ENCODE measurements around the gene NUP93. TPM values are rescaled to one million over a fixed set of nuclear protein-coding genes. Genes with fewer than 3 reads are reported as not detected.
A peak's percentile ranks its signal among the peaks of the same experiment; 100 is the strongest.

Gene NUP93
- total and polyA plus RNA-seq, 4 donors = 27.4 to 59.9 (median 51.2) TPM

DNA sequence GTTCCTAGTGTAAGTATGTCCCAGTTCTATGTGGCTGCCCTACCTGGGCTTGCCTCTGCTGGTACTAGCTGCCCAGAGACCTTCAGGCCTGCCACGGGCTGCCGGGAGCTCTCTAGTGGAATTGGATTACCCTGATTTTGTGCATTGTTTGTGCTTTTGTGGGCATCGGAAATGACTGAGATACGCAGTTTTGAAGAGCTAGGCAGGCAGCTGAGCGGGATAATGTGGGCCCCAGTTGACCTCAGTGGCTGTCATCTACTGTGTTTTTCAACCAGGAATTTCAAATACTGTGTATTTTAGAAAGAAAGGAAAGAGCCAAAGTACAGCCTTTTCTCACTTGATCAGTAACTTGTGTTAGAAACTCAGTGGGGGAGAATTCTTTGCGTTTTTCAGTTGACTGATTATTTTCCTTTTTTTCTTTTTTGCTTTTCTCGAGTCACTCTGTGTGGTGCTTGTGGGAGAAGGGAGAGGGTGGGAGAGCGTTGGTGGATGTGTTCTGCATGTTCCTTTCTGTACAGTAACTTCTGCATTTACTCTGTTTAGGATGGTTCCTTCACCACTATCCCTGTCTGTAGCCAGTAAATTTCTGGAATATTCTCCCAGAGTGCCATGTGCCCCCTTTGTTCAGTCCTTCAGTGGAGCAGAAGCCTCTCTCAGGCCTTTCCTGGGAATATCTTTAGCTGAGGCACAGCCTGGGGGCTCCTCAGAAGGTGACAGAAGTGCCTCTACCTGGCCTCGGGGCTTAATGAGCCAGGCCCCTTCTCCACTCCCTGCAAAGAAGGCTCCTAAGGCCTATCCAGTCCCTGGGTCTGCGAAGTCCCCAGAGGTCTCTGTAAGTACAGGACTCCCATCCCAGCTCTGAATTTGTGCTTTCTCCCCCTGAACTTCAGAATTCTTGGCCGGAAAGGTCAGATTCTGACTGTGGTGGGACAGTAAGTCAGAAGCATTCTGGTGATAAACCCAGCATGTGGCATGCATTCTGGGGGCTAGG is 120.1 kb downstream of the NUP93 start:
- ATAC-seq (ENCODE audit: insufficient read depth, low FRiP score) = no peak
- WGBS, 2 donors = 73 to 74% methylated on average over 11 of the region's 11 CpGs
- Histone ChIP-seq H3K4me1 (ENCODE audit: control insufficient read depth in 5 of 5, insufficient read depth in 5 of 5, low read length in 5 of 5) (peaks cover 0 to 40% (median 31%) of the 10 kb centered on the region in 5 donors), H3K36me3 (ENCODE audit: control insufficient read depth in 4 of 4, insufficient read depth in 4 of 4, low read length in 4 of 4) (peaks cover 0 to 4% (median 1%) of the 10 kb centered on the region in 4 donors), H3K4me3 (no peak overlapping the region), H3K27ac (ENCODE audit: low read depth in 1 of 2, low read length in 1 of 2) (peak overlapping the region in 1 of 2 donors; percentile 31), H3K9ac (ENCODE audit: insufficient read depth in 1 of 2, low read length in 2 of 2) (peak overlapping the region in 1 of 2 donors; percentile 42), H3K27me3 (ENCODE audit: control insufficient read depth in 3 of 3, insufficient read depth in 3 of 3, low read length in 2 of 3) (no peaks in the 10 kb centered on the region), H3K9me3 (ENCODE audit: control insufficient read depth in 4 of 4, insufficient read depth in 3 of 4, low read length in 3 of 4) (no peaks in the 10 kb centered on the region)
- peak; percentile 75 to 89 (median 85) for DNase-seq
- TF ChIP-seq, protein P1, sequence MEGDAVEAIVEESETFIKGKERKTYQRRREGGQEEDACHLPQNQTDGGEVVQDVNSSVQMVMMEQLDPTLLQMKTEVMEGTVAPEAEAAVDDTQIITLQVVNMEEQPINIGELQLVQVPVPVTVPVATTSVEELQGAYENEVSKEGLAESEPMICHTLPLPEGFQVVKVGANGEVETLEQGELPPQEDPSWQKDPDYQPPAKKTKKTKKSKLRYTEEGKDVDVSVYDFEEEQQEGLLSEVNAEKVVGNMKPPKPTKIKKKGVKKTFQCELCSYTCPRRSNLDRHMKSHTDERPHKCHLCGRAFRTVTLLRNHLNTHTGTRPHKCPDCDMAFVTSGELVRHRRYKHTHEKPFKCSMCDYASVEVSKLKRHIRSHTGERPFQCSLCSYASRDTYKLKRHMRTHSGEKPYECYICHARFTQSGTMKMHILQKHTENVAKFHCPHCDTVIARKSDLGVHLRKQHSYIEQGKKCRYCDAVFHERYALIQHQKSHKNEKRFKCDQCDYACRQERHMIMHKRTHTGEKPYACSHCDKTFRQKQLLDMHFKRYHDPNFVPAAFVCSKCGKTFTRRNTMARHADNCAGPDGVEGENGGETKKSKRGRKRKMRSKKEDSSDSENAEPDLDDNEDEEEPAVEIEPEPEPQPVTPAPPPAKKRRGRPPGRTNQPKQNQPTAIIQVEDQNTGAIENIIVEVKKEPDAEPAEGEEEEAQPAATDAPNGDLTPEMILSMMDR (IDR thresholded peaks at IDR 0.05; ENCODE audit: control extremely low read depth, extremely low read depth) = no peak

DNA sequence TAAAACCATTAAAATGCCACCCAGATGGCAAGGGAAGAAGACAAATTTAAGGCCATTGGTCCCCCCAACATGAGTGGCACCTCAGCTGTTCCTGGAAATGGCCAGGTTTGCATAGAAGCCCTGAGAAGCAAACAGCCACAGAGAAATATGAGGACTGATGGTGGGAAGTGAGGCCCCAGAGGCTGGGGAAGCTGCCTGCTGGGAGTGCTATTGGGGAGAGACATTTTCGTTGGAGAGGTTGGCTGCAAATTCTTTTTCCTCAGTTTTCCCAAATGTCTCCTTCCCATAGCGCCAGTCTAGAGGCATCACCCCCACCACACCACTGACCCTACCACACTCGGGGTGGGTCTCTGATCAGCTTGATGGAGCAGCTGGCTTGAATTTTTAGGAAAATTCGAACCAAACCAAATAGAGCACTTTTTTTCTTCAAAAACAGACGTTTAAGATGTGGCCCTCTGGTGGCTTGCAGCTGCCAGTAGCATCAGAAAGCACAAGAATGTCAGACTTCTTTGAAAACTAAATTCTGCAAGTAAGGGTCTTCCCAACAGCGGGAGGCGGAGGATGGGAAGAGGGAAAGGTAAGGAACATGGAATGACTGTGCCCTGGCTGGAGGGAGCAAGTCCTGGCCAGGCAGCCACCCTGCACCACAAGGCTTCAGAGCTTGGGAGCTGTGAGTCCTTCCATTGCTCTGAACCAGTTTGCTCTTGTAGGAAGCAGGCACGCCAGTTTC is 121.9 kb downstream of the NUP93 start:
- TF ChIP-seq, protein P1 (IDR thresholded peaks at IDR 0.05; ENCODE audit: control extremely low read depth, extremely low read depth) = no peak
- no peak overlapping the region for H3K4me3 ChIP-seq
- ATAC-seq (ENCODE audit: insufficient read depth, low FRiP score) (no peak), DNase-seq (peak; percentile 38 to 56 (median 52))
- H3K9me3 ChIP-seq (ENCODE audit: control insufficient read depth in 4 of 4, insufficient read depth in 3 of 4, low read length in 3 of 4) = no peaks in the 10 kb centered on the region
- no peak overlapping the region for H3K27ac ChIP-seq (ENCODE audit: low read depth in 1 of 2, low read length in 1 of 2)
- no peaks in the 10 kb centered on the region for H3K27me3 ChIP-seq (ENCODE audit: control insufficient read depth in 3 of 3, insufficient read depth in 3 of 3, low read length in 2 of 3)
- H3K4me1 ChIP-seq (ENCODE audit: control insufficient read depth in 5 of 5, insufficient read depth in 5 of 5, low read length in 5 of 5) = peaks cover 0 to 39% (median 31%) of the 10 kb centered on the region in 5 donors
- 67 to 73% methylated on average over 8 of the region's 8 CpGs for WGBS, 2 donors
- no peak overlapping the region for H3K9ac ChIP-seq (ENCODE audit: insufficient read depth in 1 of 2, low read length in 2 of 2)
- H3K36me3 ChIP-seq (ENCODE audit: control insufficient read depth in 4 of 4, insufficient read depth in 4 of 4, low read length in 4 of 4) = no peaks in the 10 kb centered on the region

DNA sequence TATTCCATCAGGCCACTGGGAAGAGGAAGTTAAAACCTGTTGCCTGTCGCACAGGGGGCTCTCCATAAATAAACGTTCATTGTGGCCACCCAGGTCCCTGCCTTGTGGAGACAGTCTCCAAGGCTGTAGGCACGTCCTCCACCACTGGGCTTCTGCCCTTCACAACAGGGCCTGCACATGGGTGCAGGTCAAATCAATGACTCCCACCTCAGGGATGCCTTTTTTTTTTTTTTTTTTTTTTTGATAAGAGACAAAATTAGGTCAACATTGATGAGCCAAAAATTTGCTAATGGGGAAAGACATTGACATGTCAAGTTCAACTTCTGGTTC is 122.4 kb downstream of the NUP93 start:
- no peak for DNase-seq
- TF ChIP-seq, protein P1 (IDR thresholded peaks at IDR 0.05; ENCODE audit: control extremely low read depth, extremely low read depth) = no peak
- Histone ChIP-seq H3K9me3 (ENCODE audit: control insufficient read depth in 4 of 4, insufficient read depth in 3 of 4, low read length in 3 of 4) (no peaks in the 10 kb centered on the region), H3K4me3 (no peak overlapping the region), H3K27me3 (ENCODE audit: control insufficient read depth in 3 of 3, insufficient read depth in 3 of 3, low read length in 2 of 3) (no peaks in the 10 kb centered on the region), H3K27ac (ENCODE audit: low read depth in 1 of 2, low read length in 1 of 2) (no peak overlapping the region), H3K4me1 (ENCODE audit: control insufficient read depth in 5 of 5, insufficient read depth in 5 of 5, low read length in 5 of 5) (peaks cover 0 to 35% (median 31%) of the 10 kb centered on the region in 5 donors), H3K9ac (ENCODE audit: insufficient read depth in 1 of 2, low read length in 2 of 2) (no peak overlapping the region), H3K36me3 (ENCODE audit: control insufficient read depth in 4 of 4, insufficient read depth in 4 of 4, low read length in 4 of 4) (no peaks in the 10 kb centered on the region)
- ATAC-seq (ENCODE audit: insufficient read depth, low FRiP score) = no peak
- 39 to 59% methylated on average over 3 of the region's 3 CpGs for WGBS, 2 donors
